Measurements from ENCODE around the gene DLX1. TPM values are rescaled to one million over a fixed set of nuclear protein-coding genes. Genes with fewer than 3 reads are reported as not detected.

DLX1 gene
- total RNA-seq, 1 experiment from 2014 or later = 3.5 TPM

- Histone ChIP-seq H3K4me3 (ENCODE audit: low read depth in 2 of 2, low read length in 2 of 2) (no peak overlapping the region), H3K36me3 (ENCODE audit: control insufficient read depth, insufficient read depth, low read length) (no peaks in the 10 kb centered on the region), H3K27me3 (ENCODE audit: control insufficient read depth, insufficient read depth, low read length) (no peaks in the 10 kb centered on the region), H3K9me3 (ENCODE audit: control insufficient read depth, insufficient read depth, low read depth, low read length) (no peaks in the 10 kb centered on the region), H3K27ac (ENCODE audit: low read length) (no peak overlapping the region), H3K4me1 (ENCODE audit: control insufficient read depth, insufficient read depth, low read length) (peaks cover 3% of the 10 kb centered on the region)
- intact Hi-C loops (cut with micrococcal nuclease; ENCODE audit: unreplicated experiment) = no loop called here
- DNase-seq (ENCODE audit: low read depth, low spot score) = no peak
- BruUV-seq (replicated peaks) = no TSS peak
- no peak for TF ChIP-seq POLR2AphosphoS5 (IDR thresholded peaks at IDR 0.05; ENCODE audit: low read depth, low read length)
- no peak for TF ChIP-seq SIN3A (IDR thresholded peaks at IDR 0.05; ENCODE audit: borderline replicate concordance, insufficient read depth, low read depth, low read length)
- in situ Hi-C loops (cut with HindIII; ENCODE audit: low pct_unique_long_range_greater_than_20kb, low sequenced_read_pairs) = no loop called here
- ChIA-PET CTCF (no interaction called here), POLR2A (interaction anchor here (0.6 kb wide), 1 partner anchor 21 kb away, joined by 6 read pairs; no protein-coding TSS in a partner anchor)
- ATAC-seq = no peak
These were observed 3.9 kb upstream of the DLX1 start for GRCh38 chr2:172081221-172082022.

DNA sequence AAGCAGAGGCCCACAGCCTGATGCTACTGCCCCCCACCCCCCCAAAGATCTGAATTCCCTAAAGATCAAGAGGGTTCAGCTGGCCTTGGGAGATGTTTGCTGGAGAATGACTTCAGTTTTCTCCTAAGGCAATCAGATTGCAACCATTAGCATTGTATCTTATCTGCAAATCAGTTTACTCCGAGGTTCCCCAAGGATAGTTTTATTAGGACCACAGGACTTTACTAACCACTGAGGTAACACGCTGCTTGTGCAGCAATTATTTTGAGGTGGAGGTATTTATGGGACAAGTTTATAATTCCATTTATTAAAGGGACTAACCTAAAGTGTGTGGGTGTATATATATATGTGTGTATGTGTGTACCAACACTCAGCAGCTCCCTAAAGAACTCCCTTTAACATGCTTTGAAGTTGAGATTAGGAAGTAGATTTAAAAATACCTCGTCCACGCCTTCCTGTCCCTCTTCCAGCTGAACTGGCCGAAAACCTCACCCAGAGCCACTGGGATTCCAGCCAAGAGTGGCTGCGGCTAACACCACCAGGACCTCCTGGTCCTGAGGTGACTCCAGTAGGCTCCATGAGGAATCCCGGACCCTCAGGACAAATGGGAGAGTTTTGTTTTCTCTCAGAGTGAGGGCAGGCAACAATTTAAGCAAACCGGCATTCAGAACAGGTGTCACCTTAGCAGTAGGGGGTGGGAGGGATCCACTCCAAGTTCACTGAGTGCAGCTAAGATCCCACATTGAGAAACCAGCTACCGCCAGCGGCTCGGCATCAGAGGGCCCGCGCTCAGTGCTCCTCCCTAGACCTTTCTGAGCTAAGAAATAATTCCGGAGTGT lies 3.0 kb upstream of the DLX1 start:
- ChIA-PET POLR2A (no interaction called here), CTCF (no interaction called here)
- Histone ChIP-seq H3K36me3 (ENCODE audit: control insufficient read depth, insufficient read depth, low read length) (no peaks in the 10 kb centered on the region), H3K27me3 (ENCODE audit: control insufficient read depth, insufficient read depth, low read length) (no peaks in the 10 kb centered on the region), H3K4me3 (ENCODE audit: low read depth in 2 of 2, low read length in 2 of 2) (no peak overlapping the region), H3K9me3 (ENCODE audit: control insufficient read depth, insufficient read depth, low read depth, low read length) (no peaks in the 10 kb centered on the region), H3K27ac (ENCODE audit: low read length) (no peak overlapping the region), H3K4me1 (ENCODE audit: control insufficient read depth, insufficient read depth, low read length) (peaks cover 3% of the 10 kb centered on the region)
- in situ Hi-C loops (cut with HindIII; ENCODE audit: low pct_unique_long_range_greater_than_20kb, low sequenced_read_pairs) (no loop called here), intact Hi-C loops (cut with micrococcal nuclease; ENCODE audit: unreplicated experiment) (no loop called here)
- no peak for TF ChIP-seq SIN3A (IDR thresholded peaks at IDR 0.05; ENCODE audit: borderline replicate concordance, insufficient read depth, low read depth, low read length)
- TF ChIP-seq TCF7L2 (IDR thresholded peaks at IDR 0.05; ENCODE audit: low read depth, low read length) = peak; percentile 32; the same call in 1 of the 2 replicates
- TF ChIP-seq POLR2AphosphoS5 (IDR thresholded peaks at IDR 0.05; ENCODE audit: low read depth, low read length) = no peak
- TF ChIP-seq CTCF (IDR thresholded peaks at IDR 0.05) = no peak
- TF ChIP-seq, protein P1, sequence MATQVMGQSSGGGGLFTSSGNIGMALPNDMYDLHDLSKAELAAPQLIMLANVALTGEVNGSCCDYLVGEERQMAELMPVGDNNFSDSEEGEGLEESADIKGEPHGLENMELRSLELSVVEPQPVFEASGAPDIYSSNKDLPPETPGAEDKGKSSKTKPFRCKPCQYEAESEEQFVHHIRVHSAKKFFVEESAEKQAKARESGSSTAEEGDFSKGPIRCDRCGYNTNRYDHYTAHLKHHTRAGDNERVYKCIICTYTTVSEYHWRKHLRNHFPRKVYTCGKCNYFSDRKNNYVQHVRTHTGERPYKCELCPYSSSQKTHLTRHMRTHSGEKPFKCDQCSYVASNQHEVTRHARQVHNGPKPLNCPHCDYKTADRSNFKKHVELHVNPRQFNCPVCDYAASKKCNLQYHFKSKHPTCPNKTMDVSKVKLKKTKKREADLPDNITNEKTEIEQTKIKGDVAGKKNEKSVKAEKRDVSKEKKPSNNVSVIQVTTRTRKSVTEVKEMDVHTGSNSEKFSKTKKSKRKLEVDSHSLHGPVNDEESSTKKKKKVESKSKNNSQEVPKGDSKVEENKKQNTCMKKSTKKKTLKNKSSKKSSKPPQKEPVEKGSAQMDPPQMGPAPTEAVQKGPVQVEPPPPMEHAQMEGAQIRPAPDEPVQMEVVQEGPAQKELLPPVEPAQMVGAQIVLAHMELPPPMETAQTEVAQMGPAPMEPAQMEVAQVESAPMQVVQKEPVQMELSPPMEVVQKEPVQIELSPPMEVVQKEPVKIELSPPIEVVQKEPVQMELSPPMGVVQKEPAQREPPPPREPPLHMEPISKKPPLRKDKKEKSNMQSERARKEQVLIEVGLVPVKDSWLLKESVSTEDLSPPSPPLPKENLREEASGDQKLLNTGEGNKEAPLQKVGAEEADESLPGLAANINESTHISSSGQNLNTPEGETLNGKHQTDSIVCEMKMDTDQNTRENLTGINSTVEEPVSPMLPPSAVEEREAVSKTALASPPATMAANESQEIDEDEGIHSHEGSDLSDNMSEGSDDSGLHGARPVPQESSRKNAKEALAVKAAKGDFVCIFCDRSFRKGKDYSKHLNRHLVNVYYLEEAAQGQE (IDR thresholded peaks at IDR 0.05; ENCODE audit: insufficient read depth in 1 of 2, low read depth in 2 of 2, low read length in 1 of 2) = no peak
- ATAC-seq (no peak), DNase-seq (ENCODE audit: low read depth, low spot score) (no peak)
- no TSS peak for BruUV-seq (replicated peaks)

Measured in Panc1 (cell line).